HL-60/S4 (cell line): ENCODE results near the gene ACTMAP.

ENCODE experiments used
- in situ Hi-C: fragments of 300-500 bp; cut with MboI; formaldehyde crosslinking; loops from 2 replicates; pipeline ENCODE4 v1.14.3; 2022; ENCODE audit warnings: low sequenced_read_pairs

Gene ACTMAP

DNA sequence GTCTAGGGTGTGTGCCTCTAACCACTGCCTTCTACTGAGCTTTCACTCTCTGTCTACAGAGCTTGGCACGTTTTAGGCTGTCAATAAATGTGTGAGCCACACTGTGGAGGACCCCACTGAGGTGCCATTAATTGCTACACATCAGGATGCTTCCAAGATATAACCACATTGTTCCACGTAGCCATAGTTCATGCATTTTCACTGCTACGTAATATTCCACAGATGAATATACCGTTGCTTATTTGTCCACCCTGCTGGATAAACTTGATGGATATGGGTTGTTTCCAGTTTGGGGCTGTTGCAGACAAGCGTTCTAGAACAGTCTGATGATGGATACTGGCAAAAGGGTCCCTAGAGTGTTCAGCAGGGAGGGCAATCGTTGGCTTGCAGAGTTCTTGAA is 48.5 kb downstream of the ACTMAP start:
- in situ Hi-C loops, result no loop called here

GRCh38 chr19:40700083-40700482 is 50.2 kb downstream of the ACTMAP start:
- in situ Hi-C loops, result no loop called here

DNA sequence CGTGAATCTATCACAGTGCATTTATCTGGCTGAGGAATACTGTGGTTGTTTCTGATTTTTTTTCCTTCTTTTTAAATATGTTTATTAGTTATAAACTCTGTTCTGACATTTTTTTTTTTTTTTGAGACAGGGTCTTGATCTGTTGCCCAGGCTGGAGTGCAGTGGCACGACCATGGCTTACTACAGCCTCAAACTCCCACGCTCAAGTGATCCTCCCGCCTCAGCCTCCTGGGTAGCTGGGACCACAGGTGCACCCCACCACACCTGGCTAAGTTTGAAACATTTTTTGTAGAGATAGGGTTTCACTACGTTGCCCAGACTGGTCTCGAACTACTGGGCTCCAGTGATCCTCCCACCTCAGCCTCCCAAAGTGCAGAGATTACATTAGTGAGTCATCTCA is 53.3 kb downstream of the ACTMAP start:
- in situ Hi-C loops, result no loop called here

GRCh38 chr19:40695881-40696280 is 54.4 kb downstream of the ACTMAP start:
- in situ Hi-C loops, result no loop called here

GRCh38 chr19:40693896-40694295 is 56.4 kb downstream of the ACTMAP start:
- in situ Hi-C loops, result no loop called here

DNA sequence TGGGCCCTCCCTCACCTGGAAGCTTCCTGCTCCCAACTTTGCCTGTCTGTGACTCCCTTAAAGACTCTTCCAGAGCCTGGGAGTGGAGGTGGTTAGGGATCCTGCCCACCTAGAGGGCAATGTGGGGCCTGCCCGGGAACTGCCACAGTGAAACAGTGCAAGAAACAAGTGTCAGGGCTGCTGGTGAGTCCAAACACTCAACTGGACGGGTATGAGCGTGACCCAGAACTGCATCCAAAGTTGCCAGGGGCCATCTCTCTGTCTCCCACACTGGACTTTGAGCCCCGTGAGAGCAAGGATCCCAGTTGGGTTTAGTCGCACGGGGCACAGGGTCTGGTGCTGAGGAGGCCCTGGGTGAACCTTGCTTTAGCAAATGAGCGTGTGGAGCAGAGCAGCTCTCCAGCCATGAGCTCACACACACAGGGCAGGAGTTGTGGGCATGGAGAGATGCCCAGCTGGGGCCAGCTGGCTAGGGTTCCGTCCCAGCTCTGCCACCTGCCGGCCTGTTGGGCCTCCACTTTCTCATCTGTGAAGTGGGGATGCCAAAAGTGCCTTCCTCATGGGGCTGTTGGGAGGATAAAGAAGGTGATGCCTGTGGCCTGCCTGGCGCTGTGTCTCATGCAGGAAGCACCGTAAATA is 57.0 kb downstream of the ACTMAP start:
- in situ Hi-C loops, result no loop called here

DNA sequence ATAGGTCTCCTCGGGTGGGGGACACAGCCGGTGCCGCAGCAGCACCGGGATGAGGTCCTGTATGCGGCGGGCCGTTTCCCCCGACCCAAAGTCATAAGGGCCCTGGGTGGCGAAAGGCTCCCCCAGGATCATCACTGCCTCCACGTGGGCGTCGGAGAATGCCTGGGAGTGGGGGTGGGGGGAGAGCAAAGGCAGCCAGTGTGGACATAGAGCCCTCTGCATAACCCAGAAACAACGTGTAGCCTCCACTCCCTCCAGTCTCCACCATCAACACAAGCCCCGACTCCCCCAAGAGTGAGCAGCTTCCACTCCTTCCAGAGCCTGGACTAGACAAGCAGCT is 58.1 kb downstream of the ACTMAP start:
- in situ Hi-C loops, result no loop called here

DNA sequence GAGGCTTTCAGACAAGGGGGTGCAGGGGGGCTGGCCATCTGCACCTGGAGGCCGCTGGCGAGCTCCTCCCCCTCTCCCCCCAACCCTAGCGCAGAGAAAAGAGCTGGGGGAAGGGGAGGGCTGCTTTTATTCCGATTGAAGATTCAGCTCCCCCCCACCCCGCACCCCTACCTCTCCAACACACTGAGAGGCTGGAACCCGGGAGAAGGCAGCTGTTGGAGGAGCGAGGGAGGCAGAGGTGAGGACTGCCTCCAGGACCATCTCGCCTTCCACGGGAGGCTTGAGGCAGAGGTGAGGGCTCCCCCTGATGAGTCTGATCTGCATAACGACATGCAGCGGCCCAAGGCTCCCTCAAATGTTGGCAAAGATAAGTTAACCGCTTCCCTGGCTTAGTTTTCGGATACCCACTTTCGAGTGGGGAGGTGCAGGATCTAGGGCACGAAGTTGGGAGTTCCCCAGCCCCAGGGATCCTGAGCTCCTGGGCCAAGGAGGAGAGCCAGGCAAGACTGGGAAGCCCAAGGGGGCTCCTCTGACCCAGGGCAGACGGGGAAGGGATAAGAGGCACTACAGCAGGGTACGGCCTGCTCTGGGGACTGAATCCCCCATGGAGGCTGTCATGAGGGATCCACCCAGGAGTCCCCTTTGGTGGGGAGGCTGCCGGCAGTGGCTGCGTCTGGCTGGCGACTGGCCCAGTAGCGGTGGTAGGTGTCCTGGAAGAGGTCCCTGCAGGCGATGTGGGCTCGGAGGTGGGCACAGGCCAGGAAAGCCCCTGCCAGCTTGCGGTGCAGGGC is 58.7 kb downstream of the ACTMAP start:
- in situ Hi-C loops, result no loop called here
